ENCODE measurements around the gene LMX1A. TPM values are rescaled to one million over a fixed set of nuclear protein-coding genes. Genes with fewer than 3 reads are reported as not detected.

Gene LMX1A
- total RNA-seq, 1 experiment from 2014 or later, result not detected

- DNase-seq (ENCODE audit: low read depth), result no peak
Measured at GRCh38 chr1:165325460-165326203, 30.9 kb downstream of the LMX1A start.

GRCh38 chr1:165324050-165324449 lies 32.5 kb downstream of the LMX1A start:
- DNase-seq (ENCODE audit: low read depth), result no peak

- peak; percentile 9 for DNase-seq (ENCODE audit: low read depth)
Measured at GRCh38 chr1:165317612-165318011, 38.9 kb downstream of the LMX1A start.

GRCh38 chr1:165316153-165316772 lies 40.3 kb downstream of the LMX1A start:
- DNase-seq (ENCODE audit: low read depth), result no peak

- no peak for DNase-seq (ENCODE audit: low read depth)
Measured at GRCh38 chr1:165315481-165315880, 41.0 kb downstream of the LMX1A start.

- DNase-seq (ENCODE audit: low read depth), result no peak
Measured at GRCh38 chr1:165313903-165314302, 42.6 kb downstream of the LMX1A start.

GRCh38 chr1:165312591-165312990 lies 43.9 kb downstream of the LMX1A start:
- DNase-seq (ENCODE audit: low read depth), result no peak

- DNase-seq (ENCODE audit: low read depth), result no peak
Measured at GRCh38 chr1:165306543-165307434, 49.7 kb downstream of the LMX1A start.

GRCh38 chr1:165303386-165303785 lies 53.1 kb downstream of the LMX1A start:
- no peak for DNase-seq (ENCODE audit: low read depth)

GRCh38 chr1:165300400-165300903 lies 56.1 kb downstream of the LMX1A start:
- DNase-seq (ENCODE audit: low read depth), result no peak

GRCh38 chr1:165298203-165298820 lies 58.2 kb downstream of the LMX1A start:
- no peak for DNase-seq (ENCODE audit: low read depth)

GRCh38 chr1:165296205-165296604 lies 60.3 kb downstream of the LMX1A start:
- DNase-seq (ENCODE audit: low read depth), result no peak

GRCh38 chr1:165290148-165290547 lies 66.4 kb downstream of the LMX1A start:
- peak; percentile 3 for DNase-seq (ENCODE audit: low read depth)

- no peak for DNase-seq (ENCODE audit: low read depth)
Measured at GRCh38 chr1:165289556-165289955, 67.0 kb downstream of the LMX1A start.

GRCh38 chr1:165288350-165289120 lies 68.0 kb downstream of the LMX1A start:
- DNase-seq (ENCODE audit: low read depth), result no peak

- no peak for DNase-seq (ENCODE audit: low read depth)
Measured at GRCh38 chr1:165287781-165288180, 68.7 kb downstream of the LMX1A start.

GRCh38 chr1:165287329-165287728 lies 69.2 kb downstream of the LMX1A start:
- DNase-seq (ENCODE audit: low read depth), result no peak

GRCh38 chr1:165284454-165284853 lies 72.1 kb downstream of the LMX1A start:
- DNase-seq (ENCODE audit: low read depth), result peak; percentile 13

GRCh38 chr1:165281207-165281901 lies 75.2 kb downstream of the LMX1A start:
- DNase-seq (ENCODE audit: low read depth), result no peak

- DNase-seq (ENCODE audit: low read depth), result no peak
Measured at GRCh38 chr1:165279882-165280281, 76.6 kb downstream of the LMX1A start.
